PC-9 (cell line): ENCODE data around the gene TMBIM4. TPM values are rescaled to one million over a fixed set of nuclear protein-coding genes. Genes with fewer than 3 reads are reported as not detected.

Source experiments
- BruUV-seq: library from RNA; stranded (reverse); fragments of 400-500 nt; replicated peaks from 2 replicates; lab custom pipeline; 2021; lab: Mats Ljungman, UMichigan
- CTCF ChIA-PET: fragments of 300-600 bp; sonication (Branson Sonifier 250); formaldehyde crosslinking; loops from one replicate; lab custom pipeline; 2022; ENCODE audit warnings: antibody characterized with exemption; lab: Charles Lee
- POLR2A ChIA-PET: fragments of 300-600 bp; sonication (Branson Sonifier 250); formaldehyde crosslinking; loops from one replicate; lab custom pipeline; 2022; ENCODE audit warnings: antibody characterized with exemption; ENCODE audit not compliant: unreplicated experiment; lab: Charles Lee
- DNase-seq, 2 experiments: peaks; one replicate each; pipeline versions ENCODE4 v3.0.0 to v3.0.0-alpha.2; 2015 to 2022; ENCODE audit warnings: mixed read lengths in 1 of 2
- H2AFZ ChIP-seq: fragments of 200-600 bp; sonication (generic); 2 replicates; pipeline ENCODE4 v1.8.1; 2017; ENCODE audit warnings: antibody characterized with exemption
- H3F3A ChIP-seq: fragments of 200-600 bp; sonication (generic); 2 replicates; pipeline ENCODE4 v1.8.1; 2017; ENCODE audit warnings: antibody characterized with exemption, mild to moderate bottlenecking, low read depth; ENCODE audit not compliant: insufficient read depth
- H3K27ac ChIP-seq: fragments of 200-600 bp; sonication (generic); 2 replicates; pipeline ENCODE4 v1.6.1; 2016; ENCODE audit warnings: mixed run types
- H3K27me3 ChIP-seq: fragments of 200-600 bp; sonication (generic); 2 replicates; pipeline ENCODE4 v1.6.1; 2016; ENCODE audit warnings: low read depth, mixed run types; ENCODE audit not compliant: insufficient read depth
- H3K36me3 ChIP-seq: fragments of 200-600 bp; sonication (generic); 2 replicates; pipeline ENCODE4 v1.6.1; 2016; ENCODE audit warnings: low read depth, mixed run types
- H3K4me1 ChIP-seq: fragments of 200-600 bp; sonication (generic); replicated peaks from 2 replicates; pipeline ENCODE4 v1.6.1; 2016; ENCODE audit warnings: mixed run types; ENCODE audit not compliant: insufficient read depth
- H3K4me2 ChIP-seq: fragments of 200-600 bp; sonication (generic); 2 replicates; pipeline ENCODE4 v1.6.1; 2017; ENCODE audit warnings: mixed run types
- H3K4me3 ChIP-seq: fragments of 200-600 bp; sonication (generic); 2 replicates; pipeline ENCODE4 v1.6.1; 2016; ENCODE audit warnings: mixed run types
- H3K79me2 ChIP-seq: fragments of 200-600 bp; sonication (generic); 2 replicates; pipeline ENCODE4 v1.6.1; 2017; ENCODE audit warnings: low read depth, mixed run types
- H3K9me2 ChIP-seq: fragments of 200-600 bp; sonication (generic); 2 replicates; pipeline ENCODE4 v1.8.1; 2017; ENCODE audit warnings: mild to moderate bottlenecking; ENCODE audit not compliant: insufficient read depth
- H3K9me3 ChIP-seq: fragments of 200-600 bp; sonication (generic); 2 replicates; pipeline ENCODE4 v1.8.1; 2016; ENCODE audit warnings: low read depth; ENCODE audit not compliant: insufficient read depth
- H4K20me1 ChIP-seq: fragments of 200-600 bp; sonication (generic); 2 replicates; pipeline ENCODE4 v1.8.1; 2017; ENCODE audit not compliant: insufficient read depth
- CTCF ChIP-seq: fragments of 200-600 bp; sonication (generic); conservative IDR thresholded peaks from 2 replicates; pipeline ENCODE4 v1.6.1; 2017; ENCODE audit warnings: mixed run types, antibody characterized with exemption, mild to moderate bottlenecking, moderate library complexity
- EZH2 ChIP-seq: fragments of 200-600 bp; sonication (generic); IDR thresholded peaks from 2 replicates; pipeline ENCODE4 v1.8.0; 2017; ENCODE audit warnings: antibody characterized with exemption, low read depth
- intact Hi-C: fragments of 100-400 bp; cut with micrococcal nuclease; formaldehyde crosslinking; loops from one replicate; pipeline ENCODE4 v1.10.0; 2022; ENCODE audit not compliant: unreplicated experiment
- total RNA-seq: library from RNA; stranded (reverse); gene quantifications from 2 replicates; pipeline ENCODE4 v1.2.3, GENCODE V29; 2021

Gene TMBIM4
- total RNA-seq, 1 experiment from 2014 or later = 49.8 TPM

GRCh38 chr12:66127650-66128049 lies 42.1 kb downstream of the TMBIM4 start:
- POLR2A ChIA-PET = no interaction called here
- intact Hi-C loops = no loop called here
- Histone ChIP-seq H4K20me1 (peaks cover 28% of the 10 kb centered on the region; the same call in 1 of the 2 replicates), H3F3A (no peaks in the 10 kb centered on the region), H3K27ac (no peak overlapping the region), H3K4me2 (no peak overlapping the region), H3K4me1 (peaks cover 13% of the 10 kb centered on the region), H2AFZ (no peak overlapping the region), H3K9me3 (no peaks in the 10 kb centered on the region), H3K9me2 (no peaks in the 10 kb centered on the region), H3K36me3 (peaks cover 34% of the 10 kb centered on the region), H3K79me2 (peaks cover 60% of the 10 kb centered on the region), H3K27me3 (no peaks in the 10 kb centered on the region), H3K4me3 (no peak overlapping the region)
- CTCF ChIA-PET = no interaction called here
- TF ChIP-seq CTCF = no peak
- no peak for TF ChIP-seq EZH2
- DNase-seq = no peak
- no TSS peak for BruUV-seq

GRCh38 chr12:66120477-66120876 lies 49.3 kb downstream of the TMBIM4 start:
- POLR2A ChIA-PET = interaction anchor here (0.7 kb wide), 3 partner anchors 432 to 1801 kb away, joined by 3 to 4 read pairs (median 4); no protein-coding TSS in a partner anchor
- no TSS peak for BruUV-seq
- H3K79me2 ChIP-seq = no peaks in the 10 kb centered on the region

GRCh38 chr12:66119870-66120241 lies 49.9 kb downstream of the TMBIM4 start:
- peaks cover 3% of the 10 kb centered on the region; the same call in 1 of the 2 replicates for H4K20me1 ChIP-seq

More at GRCh38 chr12:66120477-66120876, 49.3 kb downstream of the TMBIM4 start:
- H3K9me2 ChIP-seq = no peaks in the 10 kb centered on the region
- H2AFZ ChIP-seq = no peak overlapping the region
- no peak overlapping the region for H3K4me3 ChIP-seq
- DNase-seq = no peak
- H3K27me3 ChIP-seq = no peaks in the 10 kb centered on the region
- peaks cover 9% of the 10 kb centered on the region; the same call in 1 of the 2 replicates for H4K20me1 ChIP-seq
- no peak overlapping the region for H3K4me2 ChIP-seq
- intact Hi-C loops = no loop called here
- no peaks in the 10 kb centered on the region for H3K4me1 ChIP-seq
- TF ChIP-seq CTCF (peak; percentile 34; the same call in 1 of the 2 replicates), EZH2 (no peak)
- CTCF ChIA-PET = interaction anchor here (0.6 to 0.7 kb wide), 3 partner anchors 233 to 833 kb away, joined by 3 to 4 read pairs (median 3); no protein-coding TSS in a partner anchor
- H3K9me3 ChIP-seq = no peaks in the 10 kb centered on the region
- H3K36me3 ChIP-seq = peaks cover 21% of the 10 kb centered on the region; the same call in 1 of the 2 replicates
- peaks cover 14% of the 10 kb centered on the region; the same call in 1 of the 2 replicates for H3F3A ChIP-seq
- H3K27ac ChIP-seq = no peak overlapping the region

More at GRCh38 chr12:66119870-66120241, 49.9 kb downstream of the TMBIM4 start:
- Histone ChIP-seq H3K27me3 (no peaks in the 10 kb centered on the region), H3K9me2 (no peaks in the 10 kb centered on the region), H3F3A (peaks cover 14% of the 10 kb centered on the region; the same call in 1 of the 2 replicates), H3K4me3 (no peak overlapping the region), H3K79me2 (no peaks in the 10 kb centered on the region), H2AFZ (no peak overlapping the region), H3K36me3 (peaks cover 16% of the 10 kb centered on the region; the same call in 1 of the 2 replicates), H3K27ac (no peak overlapping the region), H3K4me1 (no peaks in the 10 kb centered on the region), H3K4me2 (no peak overlapping the region), H3K9me3 (no peaks in the 10 kb centered on the region)
- TF ChIP-seq EZH2 = no peak
- TF ChIP-seq CTCF = no peak
- no TSS peak for BruUV-seq
- no peak for DNase-seq
- ChIA-PET POLR2A (no interaction called here), CTCF (interaction anchor here (0.7 kb wide), 1 partner anchor 832 kb away, joined by 4 read pairs; no protein-coding TSS in a partner anchor)
- intact Hi-C loops = no loop called here
